Measurements from ENCODE around the gene SBSN.

DNA sequence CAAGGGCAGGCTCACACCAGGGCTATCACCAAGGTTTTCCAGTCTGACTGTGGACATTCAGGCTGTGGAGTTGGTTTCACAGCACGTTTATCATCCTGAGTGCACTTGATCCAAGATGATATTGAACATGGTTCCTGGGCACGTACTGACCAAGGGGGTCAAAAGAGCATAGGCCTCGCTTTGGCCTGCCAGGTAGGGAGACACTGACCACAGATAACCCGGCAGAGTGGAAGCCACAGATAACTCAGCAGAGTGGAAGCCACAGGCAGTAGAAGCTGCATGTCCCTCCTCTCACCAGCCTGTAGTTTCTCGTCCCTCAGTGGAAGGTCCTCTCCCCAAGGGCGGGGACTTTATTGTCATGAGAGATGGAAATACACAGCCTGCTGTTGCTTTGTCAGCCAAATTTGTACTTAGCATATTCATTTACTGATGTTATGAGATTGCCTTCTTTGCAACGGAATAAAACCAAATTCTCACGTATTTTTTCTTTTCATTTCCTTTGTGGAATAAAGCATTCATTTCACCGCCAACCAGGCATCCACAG is 29.1 kb downstream of the SBSN start:
- TF ChIP-seq NR2C1 (IDR thresholded peaks at IDR 0.05): no peak
- TF ChIP-seq RAD21 (IDR thresholded peaks at IDR 0.05; ENCODE audit: insufficient read depth, low read depth, low read length): no peak
- TF ChIP-seq, protein P1, sequence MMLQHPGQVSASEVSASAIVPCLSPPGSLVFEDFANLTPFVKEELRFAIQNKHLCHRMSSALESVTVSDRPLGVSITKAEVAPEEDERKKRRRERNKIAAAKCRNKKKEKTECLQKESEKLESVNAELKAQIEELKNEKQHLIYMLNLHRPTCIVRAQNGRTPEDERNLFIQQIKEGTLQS (IDR thresholded peaks at IDR 0.05; ENCODE audit: borderline replicate concordance, extremely low read depth, low read depth, low read length): no peak
- TF ChIP-seq GABPA (IDR thresholded peaks at IDR 0.05; ENCODE audit: low read depth): no peak
- no peak for TF ChIP-seq POLR2AphosphoS5 (IDR thresholded peaks at IDR 0.05; ENCODE audit: low read length)

All from GM12878 (cell line).